K562 treated with DMSO at 1 percent for 48 hours (cell line): Measurements from ENCODE around the gene SLC16A8. TPM values are rescaled to one million over a fixed set of nuclear protein-coding genes. Genes with fewer than 3 reads are reported as not detected.

Source experiments
- total RNA-seq: library from RNA; unstranded; fragments of 300-600 nt; gene quantifications from 2 replicates; pipeline ENCODE4 v1.2.3, GENCODE V29; 2022; ENCODE audit warnings: low replicate concordance; ENCODE audit errors: extremely low read depth

The SLC16A8 gene
- not detected in 2 replicates for total RNA-seq

GRCh38 chr22:38083931-38084631 lies at the start of gene SLC16A8:
Gene SLC16A8 (minus strand): TSS chr22:38084184. CDS start chr22:38082873, 1,311 bp downstream.

GRCh38 chr22:38110008-38110862 lies 26.3 kb upstream of the SLC16A8 start, which contains the start of gene BAIAP2L2:
Gene BAIAP2L2 (minus strand): TSS chr22:38110684. CDS start chr22:38110525, 159 bp downstream.

GRCh38 chr22:38056969-38057891 lies 26.8 kb downstream of the SLC16A8 start, which contains the start of gene PICK1:
Gene PICK1 (plus strand): TSS chr22:38057404. CDS start chr22:38057810, 406 bp downstream.

Other genes with a start within 250 kb of the SLC16A8 start
- not detected in 2 replicates for gene ANKRD54, start 239.8 kb downstream of the SLC16A8 start, total RNA-seq
- 851 TPM in 1 of 2 replicates, not detected in the other for gene EIF3L, start 234.8 kb downstream of the SLC16A8 start, total RNA-seq
- gene MICALL1, start 177.9 kb downstream of the SLC16A8 start, total RNA-seq = not detected in 2 replicates
- not detected in 2 replicates for gene C22orf23, start 130.6 kb downstream of the SLC16A8 start, total RNA-seq
- not detected in 2 replicates for gene POLR2F, start 130.5 kb downstream of the SLC16A8 start, total RNA-seq
- not detected in 2 replicates for gene SOX10, start 99.6 kb downstream of the SLC16A8 start, total RNA-seq
- not detected in 2 replicates for gene PICK1, start 26.8 kb downstream of the SLC16A8 start, total RNA-seq
- gene BAIAP2L2, start 26.5 kb upstream of the SLC16A8 start, total RNA-seq = not detected in 2 replicates
- gene PLA2G6, start 97.6 kb upstream of the SLC16A8 start, total RNA-seq = not detected in 2 replicates
- not detected in 2 replicates for gene MAFF, start 117.8 kb upstream of the SLC16A8 start, total RNA-seq
- not detected in 2 replicates for gene TMEM184B, start 188.8 kb upstream of the SLC16A8 start, total RNA-seq
- not detected in 2 replicates for gene CSNK1E, start 233.2 kb upstream of the SLC16A8 start, total RNA-seq